NCI-H524 (cell line): ENCODE measurements around the gene SYTL3.
"Not testable (repeated sequence)": the region's sequence is repeated elsewhere in the genome, so short reads cannot be mapped to it uniquely, and the experiment has no call there.

Experiments used
- DNase-seq, 2 experiments: peaks; one replicate each; lab custom pipeline; 2025; lab: John Stamatoyannopoulos, UW

SYTL3 gene, protein sequence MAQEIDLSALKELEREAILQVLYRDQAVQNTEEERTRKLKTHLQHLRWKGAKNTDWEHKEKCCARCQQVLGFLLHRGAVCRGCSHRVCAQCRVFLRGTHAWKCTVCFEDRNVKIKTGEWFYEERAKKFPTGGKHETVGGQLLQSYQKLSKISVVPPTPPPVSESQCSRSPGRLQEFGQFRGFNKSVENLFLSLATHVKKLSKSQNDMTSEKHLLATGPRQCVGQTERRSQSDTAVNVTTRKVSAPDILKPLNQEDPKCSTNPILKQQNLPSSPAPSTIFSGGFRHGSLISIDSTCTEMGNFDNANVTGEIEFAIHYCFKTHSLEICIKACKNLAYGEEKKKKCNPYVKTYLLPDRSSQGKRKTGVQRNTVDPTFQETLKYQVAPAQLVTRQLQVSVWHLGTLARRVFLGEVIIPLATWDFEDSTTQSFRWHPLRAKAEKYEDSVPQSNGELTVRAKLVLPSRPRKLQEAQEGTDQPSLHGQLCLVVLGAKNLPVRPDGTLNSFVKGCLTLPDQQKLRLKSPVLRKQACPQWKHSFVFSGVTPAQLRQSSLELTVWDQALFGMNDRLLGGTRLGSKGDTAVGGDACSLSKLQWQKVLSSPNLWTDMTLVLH

DNA sequence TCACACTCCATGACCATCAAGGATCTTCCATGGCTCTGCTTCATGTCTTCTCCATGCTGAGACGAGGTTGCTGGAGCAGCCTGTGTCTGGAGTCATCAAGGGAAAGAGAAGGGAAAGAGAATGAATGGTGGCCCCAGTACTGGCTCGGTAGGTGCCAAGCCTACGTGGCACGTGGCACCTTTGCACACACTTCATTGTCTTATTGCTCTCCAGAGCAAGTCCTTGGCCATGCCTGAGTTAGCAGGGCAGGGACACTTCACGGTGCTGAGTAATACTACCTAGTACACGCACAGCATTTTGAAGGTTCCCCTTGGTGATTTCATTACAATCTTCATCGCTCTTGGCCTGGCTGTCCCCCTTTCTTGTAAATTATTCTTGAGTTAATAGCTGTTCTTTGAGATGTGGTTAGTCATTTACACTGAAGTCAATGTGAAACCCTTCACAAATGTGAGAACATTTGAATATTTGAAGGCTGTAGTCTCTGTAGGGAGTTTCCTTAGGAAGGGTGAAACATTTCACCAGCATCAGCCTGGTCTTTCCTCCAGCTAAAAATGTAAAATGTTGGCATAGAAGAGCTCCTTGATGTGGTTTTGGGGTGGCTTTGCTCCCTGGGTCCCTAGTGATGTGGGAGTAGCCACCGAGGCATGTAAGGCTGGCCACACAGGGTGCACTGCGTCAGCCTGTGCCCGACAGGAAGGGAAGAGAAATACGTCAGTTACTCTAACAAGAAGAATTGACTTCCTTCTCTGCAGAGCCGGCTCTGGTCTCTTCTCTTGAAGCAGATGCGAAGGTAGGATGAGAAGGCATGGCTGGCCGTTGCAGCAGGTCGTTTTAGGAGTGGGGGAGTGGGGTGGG lies at the start of gene SYTL3:
Gene SYTL3 (plus strand): TSS at position 766 of the 855 bp plus-strand sequence. CDS start 13,215 bp downstream, outside the sequence.
- no peak for DNase-seq

DNA sequence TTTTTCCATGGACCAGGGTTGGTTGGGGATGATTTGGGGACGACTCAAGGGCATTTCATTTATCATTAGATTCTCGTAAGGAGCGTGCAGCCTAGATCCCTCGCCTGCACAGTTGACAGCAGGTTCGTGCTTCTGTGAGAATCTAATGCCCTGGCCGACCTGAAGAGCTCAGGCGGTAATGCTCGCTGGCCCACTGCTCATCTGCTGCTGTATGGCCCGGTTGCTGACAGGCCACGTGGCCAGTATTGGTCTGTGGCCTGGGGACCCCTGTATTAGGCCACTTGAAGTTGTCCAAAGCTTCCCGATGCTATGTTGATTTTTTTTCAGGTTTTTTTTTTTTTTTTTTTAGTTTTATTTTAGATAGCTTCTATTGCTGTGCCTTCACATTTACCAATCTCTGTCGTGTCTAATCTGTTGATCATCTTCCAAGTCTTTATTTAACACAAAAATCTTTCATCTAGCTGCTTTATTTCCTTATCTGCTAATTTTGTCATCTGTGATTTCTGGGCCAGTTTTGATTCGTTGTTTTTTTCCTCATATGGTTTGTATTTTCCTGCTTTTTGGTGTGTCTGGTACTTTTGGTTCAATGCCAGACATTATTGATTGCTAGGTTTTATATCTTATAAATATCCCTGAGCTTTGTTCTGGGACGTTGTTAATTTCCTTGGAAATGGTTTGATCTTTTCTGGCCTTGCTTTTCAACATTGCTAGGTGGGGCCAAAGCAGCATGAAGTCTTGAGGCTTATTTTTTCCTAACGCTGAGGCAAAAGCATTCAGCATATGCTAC lies 46.4 kb upstream of the SYTL3 start:
- no peak for DNase-seq

DNA sequence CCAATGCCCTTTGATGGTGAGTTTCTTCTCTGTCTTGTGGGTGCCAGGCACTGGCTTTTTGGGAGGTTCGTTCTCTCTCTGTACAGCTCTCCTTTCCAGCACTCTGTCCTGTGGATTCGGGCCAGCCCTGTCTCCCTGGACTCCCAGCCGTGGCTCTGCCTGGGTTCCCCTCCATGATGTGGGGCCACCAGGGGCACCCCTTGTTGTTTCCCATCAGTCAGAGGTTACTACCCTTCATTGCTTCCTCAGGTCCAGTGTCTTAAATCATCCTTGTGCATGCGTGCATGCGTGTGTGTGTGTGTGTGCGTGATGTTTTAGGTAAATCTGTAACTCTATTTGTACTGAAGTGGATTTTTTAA lies 45.8 kb upstream of the SYTL3 start:
- no peak for DNase-seq

DNA sequence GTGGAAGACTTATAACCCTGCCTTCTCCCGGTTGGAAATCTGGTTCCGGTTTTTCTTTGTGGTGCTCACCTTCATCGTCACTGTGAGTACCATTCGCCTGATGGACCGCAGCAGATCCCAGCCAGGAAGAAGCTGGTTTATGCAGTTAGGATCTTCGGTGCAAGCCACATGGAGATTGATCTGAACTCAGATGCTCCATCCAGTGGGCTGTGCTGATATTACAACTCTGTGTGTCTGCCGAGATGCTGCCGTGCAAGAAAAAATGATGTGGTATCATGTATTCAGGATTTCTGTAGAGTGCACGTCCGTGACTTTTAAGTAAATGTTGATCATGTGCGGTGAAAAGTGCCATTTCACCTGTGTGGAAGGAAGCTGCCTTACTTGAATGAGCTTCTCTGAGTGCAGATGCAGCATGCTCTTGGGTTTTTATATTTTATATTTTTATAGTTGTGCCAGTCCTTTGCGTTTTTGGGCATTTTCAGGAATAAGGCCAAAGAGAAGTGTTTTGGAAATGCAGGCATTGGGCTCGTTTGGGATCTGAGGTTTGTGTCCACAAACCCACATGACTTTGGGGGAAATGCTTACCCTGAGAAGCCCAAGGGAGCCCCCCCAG lies 44.5 kb upstream of the SYTL3 start:
- DNase-seq, result peak; percentile 77 to 85

DNA sequence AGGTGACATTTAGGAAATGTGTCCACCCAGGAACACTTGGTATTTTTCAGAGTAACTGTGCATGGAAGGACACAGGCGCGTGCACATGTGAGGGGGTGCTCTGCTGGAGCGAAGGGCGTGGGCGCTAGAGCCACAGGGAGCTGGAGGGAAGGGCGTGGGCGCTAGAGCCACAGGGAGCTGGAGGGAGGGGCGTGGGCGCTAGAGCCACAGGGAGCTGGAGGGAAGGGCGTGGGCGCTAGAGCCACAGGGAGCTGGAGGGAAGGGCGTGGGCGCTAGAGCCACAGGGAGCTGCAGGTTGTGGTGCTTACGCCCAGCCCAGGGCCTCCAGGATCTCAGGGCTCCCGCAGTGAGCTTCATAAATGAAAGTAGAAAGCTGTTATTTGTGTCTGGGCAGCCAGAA lies 43.8 kb upstream of the SYTL3 start:
- DNase-seq, result not testable (repeated sequence)

DNA sequence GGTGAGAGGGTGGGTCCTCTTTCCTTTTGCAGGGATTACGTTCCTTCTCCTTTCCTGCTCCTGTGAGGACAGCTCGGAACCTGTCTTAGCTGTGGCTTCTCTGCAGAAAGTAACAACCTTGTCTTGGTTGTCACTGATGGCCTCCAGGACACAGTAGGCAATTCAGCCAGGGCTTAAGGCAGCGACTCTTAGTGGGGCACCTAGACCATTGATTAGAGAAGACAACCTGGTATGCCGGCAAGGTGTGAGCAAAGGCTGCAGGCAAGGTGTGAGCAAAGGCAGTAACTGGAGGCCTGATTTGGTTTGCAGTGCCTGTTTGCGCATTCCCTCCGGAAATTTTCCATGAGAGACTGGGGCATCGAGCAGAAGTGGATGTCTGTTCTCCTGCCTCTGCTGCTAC lies 42.9 kb upstream of the SYTL3 start:
- no peak for DNase-seq

DNA sequence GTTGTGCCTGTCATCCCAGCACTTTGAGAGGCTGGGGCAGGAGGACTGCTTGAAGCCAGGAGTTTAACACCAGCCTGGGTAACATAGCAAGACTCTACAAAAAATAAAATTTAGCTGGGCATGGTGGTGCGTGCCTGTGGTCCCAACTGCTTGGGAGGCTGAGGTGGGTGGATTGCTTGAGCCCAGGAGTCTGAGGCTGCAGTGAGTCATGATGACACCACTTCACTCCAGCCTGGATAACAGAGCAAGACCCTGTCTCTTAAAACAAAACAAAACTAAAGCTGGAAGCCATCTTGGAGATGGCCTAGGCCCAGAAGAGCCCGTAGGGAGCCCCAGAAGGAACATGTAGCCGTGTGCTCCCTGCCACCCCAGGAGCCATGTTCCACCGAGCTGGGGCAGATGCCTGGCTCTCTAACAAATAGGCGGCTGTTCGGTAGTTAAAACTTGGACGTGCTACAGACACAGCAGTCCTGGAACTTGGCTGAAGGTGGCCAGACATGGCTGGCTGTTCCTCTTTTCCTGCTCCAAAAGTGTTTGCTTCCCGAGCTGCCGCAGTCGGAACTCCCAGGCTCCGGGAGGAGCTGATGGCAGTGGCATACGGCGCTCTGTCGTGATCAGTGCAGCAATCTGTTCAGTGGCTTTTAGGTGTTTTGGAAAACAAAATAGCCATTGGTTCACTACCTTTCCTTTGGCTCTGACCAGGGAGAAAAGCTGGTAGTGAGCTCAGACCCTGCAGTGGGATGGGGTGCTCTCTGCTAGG lies 42.3 kb upstream of the SYTL3 start:
- no peak for DNase-seq

DNA sequence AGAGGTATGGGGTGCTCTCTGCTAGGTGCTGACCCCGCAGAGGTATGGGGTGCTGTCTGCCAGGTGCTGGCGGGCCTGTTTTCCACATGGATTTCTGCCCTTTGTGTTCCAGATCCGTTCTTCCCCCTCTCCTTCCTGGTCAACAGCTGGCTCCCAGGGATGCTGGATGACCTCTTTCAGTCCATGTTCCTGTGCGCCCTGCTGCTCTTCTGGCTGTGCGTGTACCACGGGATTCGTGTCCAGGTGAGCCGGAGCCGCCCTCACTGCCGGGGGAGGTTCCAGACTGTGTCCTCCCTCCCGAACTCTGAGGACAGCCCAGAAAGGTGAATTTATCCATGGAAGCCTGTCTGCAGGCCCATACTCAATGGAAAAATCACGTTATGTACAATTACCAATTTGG lies 41.6 kb upstream of the SYTL3 start:
- DNase-seq, result no peak

DNA sequence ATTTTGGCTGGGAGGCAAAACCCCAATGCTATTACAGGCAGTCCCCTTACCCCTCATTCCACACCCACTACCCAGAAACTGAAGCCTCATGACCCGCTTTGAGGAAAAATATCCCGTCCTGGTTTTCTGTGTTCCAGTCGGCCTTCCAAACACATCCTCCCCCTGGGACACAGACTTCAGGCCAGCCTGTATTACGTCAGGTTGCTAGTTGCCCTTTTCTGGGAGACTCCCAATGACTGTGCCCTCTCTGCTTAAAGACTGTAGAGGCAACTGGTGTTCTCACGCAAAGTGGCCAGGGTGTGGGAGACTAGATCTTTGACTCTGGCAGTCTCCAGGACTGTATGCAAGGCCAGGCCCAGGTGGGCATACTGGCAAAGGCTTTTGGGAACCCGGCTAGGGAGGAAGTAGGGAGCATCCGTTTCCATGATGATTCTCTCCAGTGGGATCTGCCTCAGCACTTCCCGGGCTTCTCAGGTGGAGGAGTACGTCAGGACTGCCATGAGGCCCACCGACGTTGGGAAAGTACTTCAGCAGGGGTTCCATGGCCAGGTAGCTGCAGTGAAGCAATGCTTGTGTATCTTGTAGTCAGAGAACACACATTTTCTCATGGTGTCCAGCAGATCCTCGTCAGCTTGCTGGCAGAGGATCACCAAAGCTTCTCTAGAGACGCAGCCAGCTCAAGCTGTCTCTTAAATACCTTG lies 40.2 kb upstream of the SYTL3 start:
- no peak for DNase-seq

DNA sequence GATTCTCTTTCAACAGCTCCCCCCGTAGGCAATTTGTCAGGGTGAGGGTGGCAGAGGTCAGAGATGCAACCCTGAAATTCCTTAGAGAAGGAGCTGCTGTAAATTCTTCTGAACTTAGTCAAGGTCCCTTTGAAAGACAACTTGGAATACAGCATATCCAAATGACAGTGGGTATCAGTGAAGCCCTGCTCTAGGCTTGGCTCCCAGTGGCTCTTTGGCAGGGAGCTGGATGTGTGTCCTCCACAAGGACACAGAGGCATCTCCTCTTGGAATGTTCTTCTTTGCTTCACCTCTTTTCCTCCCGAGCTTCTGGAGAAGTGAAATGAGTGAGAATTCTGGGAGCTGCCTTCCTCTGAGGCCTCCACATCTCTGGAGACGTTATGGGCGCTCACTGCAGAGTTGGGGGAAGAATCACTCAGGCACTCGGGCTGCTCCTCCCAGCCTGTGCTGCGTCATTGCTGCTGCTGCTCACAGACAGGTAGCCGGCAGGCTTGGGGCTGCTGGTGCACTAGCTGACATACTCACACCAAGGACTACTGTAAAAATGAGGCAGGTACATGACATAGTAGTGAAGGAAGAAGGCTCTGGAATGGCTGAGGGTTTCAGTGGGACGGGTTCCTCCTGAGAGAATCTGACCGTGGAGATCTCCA lies 39.4 kb upstream of the SYTL3 start:
- no peak for DNase-seq

DNA sequence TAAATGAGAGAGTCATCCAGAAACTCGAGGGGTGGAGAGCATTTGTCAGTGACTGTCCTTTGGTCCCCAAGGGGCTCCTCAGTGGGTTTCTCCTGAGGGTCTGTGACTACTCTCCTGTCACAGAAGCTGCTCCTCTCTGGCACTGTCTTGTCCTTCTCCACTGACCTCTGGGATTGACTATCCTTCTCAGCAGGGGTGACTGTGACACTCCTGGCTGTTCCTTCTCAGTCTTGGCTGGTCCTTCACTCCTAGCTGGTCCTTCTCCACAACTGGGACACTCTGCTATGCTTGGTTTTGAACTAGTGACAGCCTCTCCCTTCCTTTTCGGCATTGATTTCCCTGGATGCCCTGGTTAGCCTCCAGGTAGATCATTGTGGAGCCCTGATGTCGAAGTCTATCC lies 38.8 kb upstream of the SYTL3 start:
- DNase-seq, result no peak

DNA sequence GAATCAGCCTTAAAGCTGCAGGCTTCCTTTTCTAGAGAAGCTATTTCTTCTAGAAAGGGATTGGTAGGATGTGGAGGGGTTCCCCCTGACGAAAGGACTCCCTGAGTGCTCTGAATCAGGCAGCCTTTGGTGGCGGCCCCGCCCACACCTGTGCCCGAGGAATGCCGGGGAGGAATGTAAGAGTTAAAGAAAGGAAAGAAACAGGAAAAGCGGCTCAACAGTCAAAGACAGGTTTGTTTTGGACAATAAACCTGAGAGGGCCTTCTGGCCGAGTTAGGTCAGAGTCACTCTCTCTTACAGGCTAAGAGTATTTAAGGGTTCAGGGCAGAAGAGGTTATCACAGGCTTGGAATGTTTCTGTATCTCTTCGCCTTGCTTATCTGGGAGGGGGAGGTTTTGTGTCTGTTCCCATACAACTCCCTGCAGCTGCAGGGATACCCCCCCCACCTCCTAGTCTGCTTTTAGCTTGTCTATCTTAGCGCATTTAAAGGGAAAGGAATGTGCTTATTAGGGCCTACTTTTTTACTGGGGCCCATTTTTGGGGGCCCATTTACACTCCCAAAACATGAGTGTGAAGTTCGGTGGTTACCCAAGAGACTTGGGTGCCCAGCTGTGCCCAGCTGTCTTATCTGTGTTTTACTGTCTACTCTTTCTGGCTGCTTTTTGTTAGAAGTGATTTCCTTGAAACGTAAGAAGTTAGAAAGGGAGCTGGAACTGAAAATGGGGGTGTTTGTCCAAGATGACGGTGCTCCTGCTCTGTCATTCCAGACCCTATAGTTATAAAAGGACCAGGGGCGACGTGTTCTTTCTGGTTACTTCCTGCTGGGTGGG lies 38.1 kb upstream of the SYTL3 start:
- no peak for DNase-seq

DNA sequence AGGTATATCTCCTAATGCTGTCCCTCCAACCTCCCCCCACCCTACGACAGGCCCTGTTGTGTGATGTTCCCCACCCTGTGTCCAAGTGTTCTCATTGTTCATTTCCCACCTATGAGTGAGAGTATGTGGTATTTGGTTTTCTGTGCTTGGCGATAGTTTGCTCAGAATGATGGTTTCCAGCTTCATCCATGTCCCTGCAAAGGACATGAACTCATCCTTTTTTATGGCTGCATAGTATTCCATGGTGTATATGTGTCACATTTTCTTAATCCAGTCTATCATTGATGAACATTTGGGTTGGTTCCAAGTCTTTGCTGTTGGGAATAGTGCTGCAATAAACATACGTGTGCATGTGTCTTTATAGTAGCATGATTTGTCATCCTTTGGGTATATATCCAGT lies 35.2 kb upstream of the SYTL3 start:
- not testable (repeated sequence) for DNase-seq

DNA sequence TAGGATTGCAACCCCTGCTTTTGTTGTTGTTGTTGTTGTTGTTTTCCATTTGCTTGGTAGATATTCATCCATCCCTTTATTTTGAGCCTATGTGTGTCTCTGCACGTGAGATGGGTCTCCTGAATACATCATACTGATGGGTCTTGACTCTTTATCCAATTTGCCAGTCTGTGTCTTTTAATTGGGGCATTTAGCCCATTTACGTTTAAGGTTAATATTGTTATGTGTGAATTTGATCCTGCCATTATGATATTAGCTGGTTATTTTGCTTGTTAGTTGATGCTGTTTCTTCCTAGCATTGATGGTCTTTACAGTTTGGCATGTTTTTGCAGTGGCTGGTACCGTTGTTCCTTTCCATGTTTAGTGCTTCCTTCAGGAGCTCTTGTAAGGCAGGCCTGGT lies 31.6 kb upstream of the SYTL3 start:
- not testable (repeated sequence) for DNase-seq

DNA sequence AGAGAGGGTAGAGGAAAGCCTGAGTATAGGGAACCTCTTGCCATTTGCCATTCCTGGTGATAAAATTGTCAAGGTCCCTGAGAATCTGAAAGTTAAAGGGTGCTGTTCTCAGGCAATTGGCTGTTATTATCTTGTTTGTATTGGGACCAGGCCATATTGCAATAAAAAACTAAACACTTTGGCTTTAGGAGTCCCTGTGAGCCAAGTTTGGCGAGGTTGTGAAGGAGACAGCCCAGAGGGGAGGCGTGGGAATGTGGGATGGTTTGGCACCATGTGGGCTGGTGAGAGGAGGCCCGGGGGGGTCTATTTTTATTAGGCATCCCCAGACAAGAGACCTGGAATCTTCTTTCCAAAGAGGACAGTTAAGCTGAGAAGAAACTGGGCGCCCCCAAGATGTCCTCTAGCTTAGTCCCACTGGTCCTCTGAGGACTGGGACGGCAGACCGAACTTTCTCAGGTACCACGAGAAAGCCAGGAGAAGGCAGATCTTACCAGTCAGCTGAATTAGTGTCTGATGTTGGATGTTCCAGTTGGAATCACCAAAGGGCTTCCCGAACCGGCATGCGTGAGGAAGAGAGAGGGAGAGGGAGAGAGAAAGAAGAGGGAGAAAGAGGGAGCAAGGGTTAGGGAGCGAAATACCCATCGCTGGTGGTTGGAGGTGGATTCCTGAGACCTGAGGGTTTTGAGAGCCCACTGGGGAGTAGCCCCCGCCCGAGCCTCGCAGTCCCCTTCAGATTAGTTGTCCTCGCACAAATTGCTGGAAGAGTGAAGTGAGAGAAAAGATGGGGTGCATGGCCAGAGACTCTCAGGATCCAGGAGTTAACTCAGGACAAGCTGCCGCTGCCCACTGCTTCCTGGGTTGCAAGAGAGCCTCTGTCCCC lies 29.7 kb upstream of the SYTL3 start:
- DNase-seq, result no peak

DNA sequence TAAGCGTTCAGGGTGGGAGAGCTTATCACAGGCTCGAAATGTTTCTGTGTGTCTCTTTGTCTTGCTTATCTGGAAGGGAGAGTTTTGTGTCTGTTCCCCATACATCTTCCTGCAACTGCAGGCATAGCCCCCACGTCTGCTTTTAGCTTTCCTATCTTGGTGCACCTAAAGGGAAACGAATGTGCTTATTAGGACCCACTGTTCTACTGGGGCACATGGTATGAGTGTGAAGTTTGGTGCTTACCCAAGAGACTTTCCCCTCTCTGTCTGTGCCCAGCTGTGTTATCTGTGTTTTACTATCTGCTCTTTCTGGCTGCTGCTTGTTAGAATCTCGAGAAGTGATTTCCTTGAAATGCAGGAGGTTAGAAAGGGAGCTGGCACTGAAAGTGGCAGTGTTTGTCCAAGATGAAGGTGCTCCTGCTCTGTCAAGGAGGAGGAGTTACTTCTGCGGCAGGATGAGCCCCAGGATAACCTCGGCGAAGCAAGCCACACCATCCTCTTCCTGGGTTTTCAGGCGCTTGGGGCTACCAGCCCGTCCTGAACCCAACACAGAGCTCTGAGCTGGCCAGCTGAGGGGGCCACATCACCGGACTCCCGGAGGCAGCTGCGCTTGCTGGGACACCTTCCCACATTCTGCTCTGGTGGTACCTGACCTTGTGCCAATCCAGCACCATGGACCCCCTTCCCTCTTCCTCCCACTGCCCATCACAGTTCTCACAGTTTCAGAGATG lies 28.7 kb upstream of the SYTL3 start:
- no peak for DNase-seq
